Left colon (tissue), 2 donors: Measurements from ENCODE around the gene PFN3. TPM values are rescaled to one million over a fixed set of nuclear protein-coding genes. Genes with fewer than 3 reads are reported as not detected.

Experiments
- ATAC-seq: fragments of 200-7000 bp; cut with Tn5 transposase; one replicate; pipeline ENCODE4 v1.9.1; 2020; ENCODE audit warnings: mild to moderate bottlenecking, moderate library complexity
- DNase-seq, 2 donors: peaks; one replicate each; pipeline ENCODE4 v3.0.0-alpha.2; 2020
- intact Hi-C, 2 donors: fragments of 100-400 bp; cut with DNase I in 1 of 2; cut with micrococcal nuclease in 1 of 2; formaldehyde crosslinking; loops; one replicate each; pipeline versions ENCODE4 v1.11.2 to v1.14.0; 2022; cut with DNase I, micrococcal nuclease
- total RNA-seq, 2 donors: library from RNA; stranded (reverse); fragmentation: NEBNext Ultra II Directional; extraction: Animal tissue kit (Norgen Biotek cat#: 25700); gene quantifications; one replicate each; pipeline ENCODE4 v1.2.1, GENCODE V29; 2021
- donor health status: DM: no; HTN: no; CAD: no.
- donor health status: DM: yes; HTN: yes; CAD: no.

Gene PFN3
- total RNA-seq, 2 donors from 2014 or later, result not detected

DNA sequence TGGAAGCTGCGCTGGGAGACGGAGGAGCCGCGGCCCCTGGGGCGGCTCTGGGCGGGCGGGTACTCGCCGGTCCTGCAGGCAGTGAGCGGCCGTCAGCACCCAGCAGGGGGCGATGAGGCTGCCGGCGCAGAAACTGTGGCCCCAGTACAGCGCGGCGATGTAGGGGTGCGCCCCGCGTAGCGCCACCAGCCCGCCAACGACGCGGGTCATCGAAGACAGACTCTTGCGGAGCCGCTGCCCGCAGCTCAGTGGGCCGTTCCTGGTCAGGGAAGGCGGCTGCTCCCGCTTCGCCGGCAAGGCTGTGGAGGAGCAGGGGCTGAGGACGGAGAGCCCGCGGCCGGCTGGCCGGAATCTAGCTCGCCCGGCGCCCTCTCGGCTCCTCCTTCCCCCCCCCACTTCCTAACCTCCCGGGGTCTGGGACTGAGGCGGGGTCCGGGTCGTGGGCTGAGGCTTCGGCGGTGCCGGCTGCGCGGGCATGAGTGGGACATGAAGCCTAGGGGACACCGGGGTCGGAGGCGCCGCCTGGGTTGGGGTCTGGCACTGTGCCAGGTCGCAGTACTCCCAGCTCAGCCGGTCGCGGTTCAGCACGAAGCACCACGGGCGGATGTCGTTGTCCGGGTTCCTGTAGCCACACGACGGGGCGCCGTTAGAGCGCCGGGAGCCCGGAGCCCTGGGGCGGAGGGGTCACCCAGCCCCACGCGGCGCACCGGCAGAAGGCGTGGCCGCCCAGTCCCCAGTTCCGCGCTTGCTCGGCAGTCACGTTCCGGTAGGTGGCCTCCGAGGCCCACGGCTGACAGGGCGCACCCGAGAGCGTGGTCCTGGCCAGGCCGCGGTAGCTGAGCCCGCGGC lies 3.6 kb upstream of the PFN3 start:
- DNase-seq, result peak; percentile 88 to 90
- intact Hi-C loops, result loop anchor here in 1 of 2 donors (5.0 kb wide), 1 partner anchor 48 kb away; no protein-coding TSS in a partner anchor
- peak; percentile 73 for ATAC-seq

DNA sequence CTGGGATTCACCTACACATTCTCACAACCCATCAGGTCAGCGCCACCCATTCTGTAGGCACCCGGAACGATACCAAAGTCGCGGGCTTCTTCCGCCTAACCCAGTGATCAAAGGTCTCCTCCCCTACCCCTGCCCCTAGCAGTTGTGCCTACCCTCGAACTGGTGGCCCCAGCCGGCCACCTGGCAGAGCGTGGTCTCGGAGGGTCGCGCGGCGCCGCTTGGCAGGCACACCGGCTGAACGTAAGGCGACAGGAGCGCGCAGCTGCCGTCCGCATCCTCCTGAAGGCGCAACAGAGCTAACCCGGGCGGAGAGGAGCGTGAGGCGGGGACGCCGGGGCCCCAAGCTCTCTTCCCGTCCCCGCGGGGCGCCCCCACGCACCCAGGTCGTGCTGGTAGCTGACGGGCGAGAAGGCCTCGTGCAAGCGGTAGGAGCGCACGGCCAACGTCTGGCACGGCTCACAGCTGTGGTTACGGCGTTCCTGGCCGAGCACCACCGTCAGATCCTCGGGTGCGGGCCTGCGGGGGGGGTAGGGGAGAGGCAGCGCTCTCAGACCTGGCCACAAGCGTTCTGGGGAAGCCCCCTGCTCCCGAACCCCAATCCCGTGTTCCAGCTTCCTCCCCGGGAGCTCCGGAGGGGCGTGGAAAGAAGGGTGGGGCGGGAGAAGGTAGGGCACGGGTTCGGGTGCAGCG lies 2.8 kb upstream of the PFN3 start:
- intact Hi-C loops, result loop anchor here in 1 of 2 donors (5.0 kb wide), 1 partner anchor 49 kb away; no protein-coding TSS in a partner anchor
- DNase-seq (peak; percentile 55 to 64), ATAC-seq (peak; percentile 31)

DNA sequence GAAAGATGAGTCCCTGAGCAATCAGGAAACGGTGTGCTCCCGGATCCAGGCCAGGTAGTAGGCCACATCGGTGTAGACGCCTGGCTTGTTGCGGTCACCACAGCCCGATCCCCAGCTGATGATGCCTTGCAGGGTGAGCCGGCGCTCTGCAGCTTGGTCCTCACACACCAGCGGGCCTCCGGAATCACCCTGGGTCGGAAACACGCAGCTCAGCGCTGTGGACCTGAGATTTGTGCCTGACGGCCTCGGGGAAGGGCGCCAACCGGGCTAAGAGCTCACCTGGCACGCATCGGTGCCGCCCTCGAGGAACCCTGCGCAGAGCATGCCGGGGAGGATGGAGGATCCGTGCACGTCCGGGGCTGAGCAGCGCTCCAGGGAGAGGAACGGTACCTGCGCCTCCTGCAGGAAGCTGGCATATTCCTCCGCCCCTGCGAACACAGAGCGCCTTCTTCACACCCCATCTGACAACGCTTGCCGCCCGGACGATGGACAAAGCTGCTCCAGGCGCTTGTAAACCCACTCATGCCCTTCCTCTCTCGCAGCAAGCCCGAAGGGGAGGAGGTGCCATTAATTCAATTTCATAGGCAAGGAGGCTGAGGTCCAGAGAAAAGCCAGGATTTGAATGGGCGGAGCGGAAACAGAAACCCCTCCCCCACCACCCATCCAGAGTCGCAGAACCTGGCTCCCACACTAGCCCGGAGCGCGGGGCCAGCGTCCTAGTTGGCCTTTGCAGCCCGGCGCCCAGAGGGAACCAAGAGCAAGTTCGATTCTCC lies 2.0 kb upstream of the PFN3 start:
- peak; percentile 66 for ATAC-seq
- intact Hi-C loops, result loop anchor here in 1 of 2 donors (5.0 kb wide), 1 partner anchor 50 kb away; no protein-coding TSS in a partner anchor
- peak; percentile 87 to 88 for DNase-seq

- intact Hi-C loops, result no loop called here
- DNase-seq, result no peak
- ATAC-seq, result no peak
Observed at GRCh38 chr5:177397875-177398390, 2.5 kb downstream of the PFN3 start.

- intact Hi-C loops, result no loop called here
- DNase-seq, result no peak
- ATAC-seq, result no peak
Observed at GRCh38 chr5:177396807-177397206, 3.7 kb downstream of the PFN3 start.

DNA sequence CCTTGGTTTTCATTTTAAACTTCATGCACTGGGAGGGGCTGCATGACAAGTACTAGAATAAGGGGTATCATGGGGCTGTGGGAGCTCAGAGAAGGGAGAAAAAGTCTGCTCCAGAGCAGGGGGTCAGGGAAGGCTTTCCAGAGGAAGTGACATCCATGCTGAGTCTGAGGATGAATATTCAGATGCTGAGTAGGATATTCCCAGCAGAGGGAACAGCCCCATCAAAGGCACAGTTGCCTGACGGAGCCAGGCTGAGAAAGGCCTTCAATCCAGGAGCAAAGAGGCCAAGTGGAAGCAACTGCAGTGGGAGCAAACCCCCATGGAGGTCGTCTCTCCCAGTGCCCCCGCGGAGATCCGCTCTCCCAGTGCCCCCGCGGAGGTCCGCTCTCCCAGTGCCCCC lies 4.4 kb downstream of the PFN3 start:
- DNase-seq (no peak), ATAC-seq (no peak)
- intact Hi-C loops, result no loop called here

DNA sequence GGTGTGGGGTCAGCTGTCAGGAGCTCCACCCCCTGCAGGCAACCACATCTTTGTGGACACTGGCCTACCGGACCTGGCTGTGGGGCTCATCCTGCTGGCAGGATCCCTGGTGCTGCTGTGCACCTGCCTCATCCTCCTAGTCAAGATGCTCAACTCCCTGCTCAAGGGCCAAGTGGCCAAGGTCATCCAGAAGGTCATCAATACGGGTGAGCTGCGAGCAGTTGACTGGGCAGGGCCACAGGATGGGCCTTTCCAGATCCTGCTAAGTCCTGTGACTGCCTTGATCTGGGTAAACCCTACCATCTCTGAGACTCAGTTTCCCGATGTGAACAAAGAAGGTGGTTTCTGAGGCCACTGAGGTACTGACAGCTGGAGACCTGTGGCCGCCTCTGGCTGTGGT lies 6.5 kb downstream of the PFN3 start:
- no peak for DNase-seq
- intact Hi-C loops, result loop anchor here (5.0 kb wide), 2 partner anchors 58 to 108 kb away; no protein-coding TSS in a partner anchor
- no peak for ATAC-seq

- ATAC-seq, result no peak
- intact Hi-C loops, result loop anchor here (5.0 kb wide), 2 partner anchors 59 to 109 kb away; no protein-coding TSS in a partner anchor
Observed at GRCh38 chr5:177393206-177393765, 7.2 kb downstream of the PFN3 start.

DNA sequence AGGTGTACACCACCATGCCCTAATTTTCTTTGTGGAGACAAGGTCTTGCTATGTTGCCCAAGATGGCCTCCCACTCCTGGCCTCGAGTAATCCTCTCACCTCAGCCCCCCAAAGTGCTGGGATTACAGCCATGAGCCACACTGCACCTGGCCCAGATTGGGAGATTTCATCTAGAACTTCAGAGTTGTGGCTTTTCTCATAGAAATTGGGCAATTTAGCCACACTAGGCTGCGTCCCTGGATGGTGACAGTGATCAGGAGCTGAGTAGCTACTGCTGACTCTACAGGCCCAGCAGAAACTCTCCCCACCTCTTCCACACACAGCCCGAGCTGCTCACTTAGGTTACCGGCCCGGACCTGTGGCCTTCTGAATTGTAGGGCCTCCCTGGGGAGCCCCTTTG lies 7.7 kb downstream of the PFN3 start:
- DNase-seq (no peak), ATAC-seq (no peak)
- intact Hi-C loops, result loop anchor here (5.0 kb wide), 2 partner anchors 60 to 110 kb away; no protein-coding TSS in a partner anchor

More at GRCh38 chr5:177393206-177393765, 7.2 kb downstream of the PFN3 start:
- no peak for DNase-seq

GRCh38 chr5:177390363-177391300 lies 9.8 kb downstream of the PFN3 start:
- intact Hi-C loops, result loop anchor here (5.0 kb wide), 2 partner anchors 62 to 112 kb away; no protein-coding TSS in a partner anchor
- DNase-seq (peak; percentile 77 to 88), ATAC-seq (peak; percentile 91)

DNA sequence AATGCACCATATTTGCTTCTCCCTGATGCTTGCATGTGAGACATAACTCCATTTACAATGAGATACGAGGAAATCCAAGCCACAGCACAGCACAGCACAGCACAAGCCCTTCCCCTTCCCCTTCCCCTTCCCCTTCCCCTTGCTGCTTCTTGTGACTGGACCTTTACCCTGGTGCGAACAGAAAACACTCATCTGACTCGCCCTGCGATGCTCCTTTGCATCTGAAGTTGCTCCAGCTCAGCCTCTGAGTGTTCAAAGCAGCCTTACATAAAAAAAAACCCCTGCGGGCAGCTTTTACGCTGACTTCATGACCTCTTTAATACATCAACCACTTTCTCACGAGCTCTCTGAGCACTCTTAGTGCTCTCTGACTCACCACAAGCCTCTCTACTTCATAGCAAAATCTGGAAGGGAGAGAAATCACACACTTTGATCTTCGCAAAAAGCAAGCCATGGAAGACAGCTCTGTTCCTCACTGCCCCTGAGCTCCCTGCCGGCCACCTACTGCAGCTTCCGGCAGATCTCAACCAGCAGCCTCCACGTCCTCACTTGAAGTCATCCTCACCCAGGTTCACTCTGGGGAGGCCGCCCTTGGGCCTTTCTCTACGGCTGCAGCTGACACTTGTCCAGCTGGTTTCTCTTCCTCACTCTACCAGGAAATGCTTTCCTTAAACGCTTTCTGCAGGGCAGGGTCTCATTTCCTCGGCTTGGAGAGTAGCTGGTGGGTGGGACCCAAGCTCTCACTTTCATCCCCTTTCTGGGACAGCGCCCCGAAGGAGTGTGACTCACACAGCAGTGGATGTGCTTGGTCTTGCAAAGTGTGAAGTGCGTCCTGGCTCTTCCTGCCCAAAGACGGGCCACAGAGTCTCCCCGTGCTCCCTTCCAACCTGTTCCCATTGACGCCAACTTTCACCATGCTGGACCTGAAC lies 11.0 kb downstream of the PFN3 start:
- peak; percentile 59 for ATAC-seq
- peak; percentile 32 to 55 for DNase-seq

DNA sequence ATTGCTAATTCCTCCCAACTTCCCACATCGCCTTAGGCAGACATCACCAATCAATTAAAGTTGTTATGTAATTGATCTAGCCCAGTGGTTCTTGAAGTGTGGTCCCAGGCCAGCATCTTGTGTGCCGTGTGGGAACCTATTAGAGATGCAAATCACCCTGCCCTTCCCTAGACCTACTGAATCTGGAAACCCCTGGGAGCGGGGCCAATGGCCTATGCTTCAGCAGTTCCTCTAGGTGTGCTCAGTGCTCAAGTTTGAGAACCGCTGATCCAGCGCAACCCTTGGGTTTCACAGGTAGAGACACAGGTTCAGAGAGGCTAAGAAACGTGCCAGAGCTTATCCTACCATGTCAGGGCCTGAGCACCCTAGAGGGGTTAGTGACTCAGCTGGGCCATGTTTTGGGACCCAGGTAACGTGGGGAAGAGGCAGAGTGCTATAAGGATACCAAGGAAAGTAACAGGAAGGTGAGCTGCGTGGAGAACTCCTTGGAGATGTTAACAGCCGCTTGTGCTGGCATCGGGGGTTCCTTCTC lies 11.9 kb downstream of the PFN3 start:
- intact Hi-C loops, result no loop called here
- no peak for DNase-seq
- no peak for ATAC-seq

More for the DNA sequence above, 11.0 kb downstream of the PFN3 start:
- intact Hi-C loops, result loop anchor here (5.0 kb wide), 2 partner anchors 63 to 113 kb away; no protein-coding TSS in a partner anchor

GRCh38 chr5:177387405-177387804 lies 13.1 kb downstream of the PFN3 start:
- no peak for DNase-seq
- no peak for ATAC-seq
- intact Hi-C loops, result no loop called here

DNA sequence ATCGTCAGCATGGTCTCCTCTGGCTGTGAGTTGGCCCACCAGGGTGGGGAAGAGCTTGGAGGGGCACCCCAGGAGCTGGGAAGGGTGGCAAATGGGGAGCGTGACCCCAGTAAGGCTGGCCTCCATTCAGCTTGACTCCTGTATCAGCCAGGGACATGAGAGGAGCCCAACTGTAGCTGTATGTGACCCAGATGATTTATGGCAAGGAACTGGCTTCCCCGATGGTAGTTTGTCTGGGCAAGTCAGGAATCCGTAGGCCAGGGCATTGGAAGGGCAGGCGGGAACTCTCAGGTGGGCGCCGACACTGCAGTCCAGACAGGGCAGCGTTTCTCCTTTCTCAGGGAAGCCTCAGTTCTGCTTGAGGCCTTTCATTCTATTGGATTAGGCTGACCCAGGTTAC lies 13.9 kb downstream of the PFN3 start:
- DNase-seq, result no peak
- no peak for ATAC-seq

DNA sequence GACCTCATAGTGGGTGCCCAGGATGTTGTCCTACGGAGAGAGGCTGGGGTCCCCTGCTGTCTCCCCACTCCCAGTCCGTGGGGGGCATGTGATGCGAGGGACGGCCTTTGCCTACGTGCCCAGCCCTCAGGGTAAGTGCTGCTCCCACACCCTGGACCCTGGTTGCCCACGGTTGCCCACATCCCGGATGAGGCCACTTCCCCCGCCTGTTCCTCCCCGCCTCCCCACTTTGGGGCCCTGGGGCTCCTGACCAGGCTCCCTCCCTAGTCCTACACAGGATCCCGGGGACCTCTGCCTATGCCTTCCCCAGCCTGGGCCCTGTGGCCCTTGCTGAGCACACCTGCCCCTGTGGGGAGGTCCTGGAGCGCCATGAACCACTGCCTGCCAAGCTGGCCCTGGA lies 14.7 kb downstream of the PFN3 start:
- no peak for ATAC-seq
- DNase-seq, result no peak
- intact Hi-C loops, result no loop called here

More for the DNA sequence above, 13.9 kb downstream of the PFN3 start:
- intact Hi-C loops, result no loop called here

DNA sequence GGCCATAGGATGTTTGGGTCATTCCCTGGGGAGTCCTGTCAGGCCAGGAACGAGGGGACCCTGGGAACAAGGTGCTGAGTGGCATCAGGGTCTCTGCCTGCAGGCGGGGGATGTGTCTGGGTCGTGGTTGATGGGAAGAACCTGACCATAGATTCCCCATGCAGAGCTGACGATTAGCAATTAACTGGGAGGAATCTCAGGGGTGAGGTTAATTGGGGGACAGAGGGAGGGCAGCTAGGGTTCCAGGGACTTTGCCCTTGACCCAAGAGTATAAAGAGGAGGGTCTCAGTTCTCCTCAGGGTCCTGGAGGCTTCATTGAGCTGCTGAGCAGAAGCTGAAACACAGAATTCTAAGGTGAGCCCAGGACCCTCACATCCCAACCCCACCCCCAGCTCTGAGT lies 16.3 kb downstream of the PFN3 start, which contains the start of gene SLC34A1:
TSS of gene SLC34A1 (plus strand) at position 301 of the 400 bp plus-strand sequence. CDS start 1,308 bp downstream, outside the sequence.
- DNase-seq (no peak), ATAC-seq (no peak)
- intact Hi-C loops, result no loop called here
